ELF-1 (cell line): ENCODE measurements around the gene ACTRT2.

ENCODE experiments used
- DNase-seq: peaks from one replicate; pipeline ENCODE4 v3.0.0-alpha.2; 2016; ENCODE audit warnings: low read depth, low spot score

ACTRT2 gene

GRCh38 chr1:3017440-3018050 is 3.7 kb upstream of the ACTRT2 start:
- DNase-seq = no peak

GRCh38 chr1:3018051-3018471 is 3.2 kb upstream of the ACTRT2 start:
- no peak for DNase-seq

DNA sequence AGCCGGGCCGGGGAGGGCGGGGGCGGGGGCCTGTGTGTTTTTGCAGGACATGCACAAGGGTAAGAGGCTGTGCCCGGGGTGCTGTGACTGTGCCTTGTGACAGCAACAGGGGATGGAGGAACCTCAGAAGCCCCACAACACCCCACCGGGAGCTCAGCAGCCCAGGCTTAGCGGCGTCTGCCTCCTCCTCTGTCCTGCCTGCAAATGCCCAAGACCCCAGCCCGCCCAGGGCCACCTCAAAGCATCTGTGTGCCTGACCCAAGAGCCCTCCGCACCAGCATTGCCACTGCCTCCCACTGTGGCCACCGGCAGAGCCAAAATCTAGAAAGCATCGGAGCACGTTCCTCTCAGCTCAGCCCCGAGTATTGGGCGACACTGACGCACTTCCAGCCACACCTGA is 2.7 kb upstream of the ACTRT2 start:
- DNase-seq = no peak

DNA sequence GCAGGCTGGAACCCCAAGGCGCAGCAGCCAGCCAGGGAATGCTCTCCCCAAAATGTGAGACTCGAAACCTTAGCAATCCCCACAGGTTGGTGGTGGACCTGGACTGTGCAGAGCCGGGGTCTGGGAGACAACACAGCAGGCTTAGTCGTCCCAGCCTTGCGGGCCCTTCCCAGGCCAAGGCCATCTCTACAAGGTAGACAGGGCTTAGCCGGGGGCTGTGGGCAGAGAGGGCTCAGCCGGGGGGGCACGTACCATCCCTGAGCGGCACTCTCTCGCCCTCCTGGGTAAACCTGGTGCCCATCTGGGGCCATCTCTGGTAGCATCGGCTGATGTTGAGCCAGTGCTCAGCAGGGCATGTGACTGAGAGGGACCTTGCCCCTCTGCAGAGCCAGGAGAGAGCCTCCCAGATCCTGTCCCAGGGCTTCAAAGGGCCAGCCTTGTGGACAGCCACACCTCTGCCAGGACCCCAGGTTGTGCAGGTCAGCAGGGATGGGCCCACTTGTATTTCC is 2.2 kb upstream of the ACTRT2 start:
- no peak for DNase-seq

GRCh38 chr1:3019516-3020051 is 1.7 kb upstream of the ACTRT2 start:
- no peak for DNase-seq

DNA sequence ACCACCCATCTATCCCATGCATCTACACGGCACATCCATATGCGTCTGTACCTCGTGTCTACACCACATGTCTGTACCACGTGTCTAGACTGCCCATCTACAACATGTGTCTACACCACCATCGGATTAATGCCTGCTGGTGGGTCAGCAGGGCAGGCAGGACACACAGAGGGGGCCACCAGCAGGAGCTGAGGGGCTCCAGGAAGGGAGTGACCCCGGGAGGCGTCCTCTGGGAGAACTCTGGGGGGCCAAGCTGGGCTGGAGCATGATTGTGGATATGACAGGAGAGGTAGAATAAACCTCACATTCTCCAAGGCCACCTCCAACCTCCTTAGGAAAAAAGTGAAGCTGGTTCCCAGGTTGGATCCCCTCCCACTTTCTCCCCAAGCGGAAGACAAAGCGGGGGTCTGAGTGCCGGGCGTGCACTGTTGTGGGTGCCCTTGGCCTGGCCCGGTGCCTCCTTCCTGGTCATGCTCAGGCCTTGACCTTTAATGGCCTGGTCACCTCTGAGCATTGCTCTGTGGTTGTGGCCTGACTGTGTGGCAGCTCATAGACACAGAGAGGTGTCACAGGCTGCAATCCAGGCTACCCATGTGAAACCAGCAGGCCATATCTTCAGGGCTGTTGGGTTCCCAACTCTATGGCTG is 881 bp upstream of the ACTRT2 start:
- no peak for DNase-seq

DNA sequence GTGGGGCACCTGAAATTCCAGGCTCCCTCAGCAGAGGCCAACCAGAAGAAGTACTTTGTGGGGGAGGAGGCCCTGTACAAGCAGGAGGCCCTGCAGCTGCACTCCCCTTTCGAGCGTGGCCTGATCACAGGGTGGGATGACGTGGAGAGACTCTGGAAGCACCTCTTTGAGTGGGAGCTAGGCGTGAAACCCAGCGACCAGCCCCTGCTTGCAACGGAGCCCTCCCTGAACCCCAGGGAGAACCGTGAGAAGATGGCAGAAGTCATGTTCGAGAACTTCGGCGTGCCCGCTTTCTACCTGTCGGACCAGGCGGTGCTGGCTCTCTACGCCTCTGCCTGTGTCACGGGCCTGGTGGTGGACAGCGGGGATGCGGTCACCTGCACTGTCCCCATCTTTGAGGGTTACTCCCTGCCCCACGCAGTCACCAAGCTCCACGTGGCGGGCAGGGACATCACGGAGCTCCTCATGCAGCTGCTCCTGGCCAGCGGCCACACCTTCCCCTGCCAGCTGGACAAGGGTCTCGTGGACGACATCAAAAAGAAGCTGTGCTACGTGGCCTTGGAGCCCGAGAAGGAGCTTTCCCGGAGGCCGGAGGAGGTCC is 634 bp downstream of the ACTRT2 start:
- DNase-seq = no peak

DNA sequence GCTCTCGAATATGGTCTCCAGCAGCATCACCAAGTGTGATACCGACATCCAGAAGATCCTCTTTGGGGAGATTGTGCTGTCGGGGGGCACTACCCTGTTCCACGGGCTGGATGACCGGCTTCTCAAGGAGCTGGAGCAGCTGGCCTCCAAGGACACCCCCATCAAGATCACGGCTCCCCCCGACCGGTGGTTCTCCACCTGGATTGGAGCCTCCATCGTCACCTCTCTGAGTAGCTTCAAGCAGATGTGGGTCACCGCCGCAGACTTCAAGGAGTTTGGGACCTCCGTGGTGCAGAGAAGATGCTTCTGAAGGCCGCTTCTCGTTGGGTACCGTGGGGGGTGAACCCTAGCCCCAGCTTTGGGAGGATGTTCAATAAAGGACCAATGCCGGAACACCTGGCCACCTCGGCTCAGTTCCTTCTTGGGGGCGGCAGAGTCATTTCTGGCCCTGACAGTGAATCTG is 1.3 kb downstream of the ACTRT2 start:
- DNase-seq = no peak

- no peak for DNase-seq
Observed at GRCh38 chr1:3022976-3023375, 1.7 kb downstream of the ACTRT2 start.

DNA sequence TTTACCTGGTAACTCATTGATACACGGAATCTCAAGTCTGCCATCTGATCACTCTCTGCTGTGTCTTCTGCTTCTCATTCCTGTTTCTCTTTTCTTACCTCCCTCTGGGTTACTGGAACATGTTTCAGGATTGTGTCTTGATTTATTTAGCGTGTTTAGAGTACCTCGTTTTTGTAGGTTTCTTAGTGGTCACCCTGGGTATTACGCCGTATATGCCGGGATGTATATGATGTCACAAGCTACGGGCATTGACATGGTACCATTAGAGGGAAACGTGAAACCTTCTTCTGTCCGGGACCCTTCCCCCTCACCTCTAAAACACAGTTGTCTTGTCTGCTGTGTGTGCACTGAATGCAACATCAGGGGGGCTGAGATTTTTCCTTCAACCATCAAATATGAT is 2.8 kb downstream of the ACTRT2 start:
- no peak for DNase-seq

DNA sequence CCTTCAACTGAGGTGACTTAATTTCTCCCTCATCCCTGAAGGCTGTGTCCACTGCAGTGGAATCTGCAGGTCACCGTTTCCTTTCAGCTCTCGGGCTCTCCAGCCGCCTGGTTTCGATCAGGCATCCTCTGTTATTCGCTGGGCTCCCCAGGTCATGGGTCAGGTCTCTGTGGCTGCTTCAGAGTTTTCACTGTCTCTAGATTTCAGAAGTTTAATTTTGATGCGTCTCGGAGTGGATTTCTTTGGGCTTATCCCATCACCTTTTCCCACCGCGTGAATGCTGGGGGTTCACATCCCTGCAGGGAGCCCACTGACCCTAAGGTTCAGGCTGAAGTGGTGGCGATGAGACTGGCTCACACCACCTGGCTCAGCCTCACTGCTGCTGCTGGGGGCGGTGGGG is 3.3 kb downstream of the ACTRT2 start:
- no peak for DNase-seq

DNA sequence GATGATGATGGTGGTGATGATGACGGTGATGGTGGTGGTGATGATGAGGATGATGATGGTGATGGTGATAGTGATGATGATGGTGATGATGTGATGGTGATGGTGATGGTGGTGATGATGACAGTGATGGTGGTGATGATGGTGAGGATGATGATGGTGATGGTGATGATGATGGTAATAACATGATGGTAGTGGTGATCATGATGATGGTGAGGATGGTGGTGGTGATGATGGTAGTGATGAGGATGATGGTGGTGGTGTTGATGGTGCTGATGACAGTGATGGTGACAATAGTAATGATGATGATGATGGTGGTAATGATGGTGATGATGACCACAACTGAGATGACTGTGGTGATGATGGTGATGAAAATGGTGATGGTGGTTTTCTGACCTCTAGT is 4.9 kb downstream of the ACTRT2 start:
- DNase-seq = no peak

DNA sequence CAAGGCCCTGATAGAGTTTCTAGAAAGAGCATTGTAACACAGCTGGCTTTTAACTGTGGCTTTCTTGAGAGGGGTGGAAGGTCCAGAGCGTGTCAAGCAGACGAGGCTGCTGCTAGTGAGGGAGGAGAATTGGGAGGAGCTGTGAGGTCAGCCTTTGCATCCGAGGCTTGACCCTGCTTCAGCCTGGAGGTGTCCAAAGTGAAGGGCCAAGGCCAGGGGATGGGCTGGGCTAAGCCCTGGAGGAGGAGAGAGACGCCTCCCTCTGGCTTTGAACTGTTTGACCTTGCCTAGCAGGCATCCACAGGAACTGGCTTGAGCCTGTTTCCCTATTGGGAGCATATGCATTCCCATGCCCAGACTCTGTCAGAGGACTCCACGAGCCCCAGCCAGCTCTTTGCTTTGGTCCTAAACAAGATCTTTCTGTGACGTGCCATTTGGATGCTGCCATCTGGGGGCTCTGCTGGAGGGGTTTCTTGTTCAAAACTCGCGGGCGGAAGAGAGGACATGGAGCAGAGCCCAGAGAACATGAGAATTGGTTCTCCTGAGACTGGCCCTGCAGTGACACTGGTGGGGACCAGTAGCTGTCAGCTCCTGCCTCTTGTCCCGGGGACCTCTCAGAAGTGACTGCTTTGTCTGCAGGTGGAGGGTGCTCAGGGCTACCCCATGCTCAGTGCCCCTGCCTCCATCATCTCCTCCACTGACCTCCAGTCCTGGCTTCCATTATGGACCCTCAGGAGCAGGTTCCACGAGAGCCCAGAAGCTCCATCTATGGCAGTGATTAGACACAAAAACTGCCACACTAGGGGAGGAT is 5.5 kb downstream of the ACTRT2 start:
- no peak for DNase-seq

- DNase-seq = no peak
Observed at GRCh38 chr1:3027611-3028371, 6.5 kb downstream of the ACTRT2 start.

GRCh38 chr1:3028531-3029282 is 7.4 kb downstream of the ACTRT2 start:
- no peak for DNase-seq

DNA sequence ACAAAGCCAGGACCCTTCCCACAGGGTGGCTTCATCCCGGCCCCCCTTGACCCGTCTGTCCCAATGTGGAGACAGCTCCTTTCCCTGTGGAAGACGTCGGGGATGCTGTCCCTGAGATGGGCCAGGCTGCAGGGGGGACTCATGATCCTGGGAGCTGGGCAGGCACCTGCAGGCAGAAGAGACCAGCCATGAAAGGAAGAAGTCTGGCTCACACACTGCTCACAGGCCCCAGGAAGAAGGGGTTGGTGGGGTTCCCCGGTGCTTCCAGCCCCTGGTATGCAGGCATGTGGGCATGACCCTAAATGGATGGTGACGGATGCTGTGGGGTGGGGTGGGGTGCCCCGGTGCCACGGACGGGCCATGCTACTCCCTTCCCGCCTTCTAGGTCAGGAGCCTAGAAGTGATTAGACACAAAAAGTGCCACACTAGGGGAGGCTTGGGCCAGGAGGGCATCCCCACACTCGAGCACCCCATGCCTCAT is 8.3 kb downstream of the ACTRT2 start:
- DNase-seq = no peak

DNA sequence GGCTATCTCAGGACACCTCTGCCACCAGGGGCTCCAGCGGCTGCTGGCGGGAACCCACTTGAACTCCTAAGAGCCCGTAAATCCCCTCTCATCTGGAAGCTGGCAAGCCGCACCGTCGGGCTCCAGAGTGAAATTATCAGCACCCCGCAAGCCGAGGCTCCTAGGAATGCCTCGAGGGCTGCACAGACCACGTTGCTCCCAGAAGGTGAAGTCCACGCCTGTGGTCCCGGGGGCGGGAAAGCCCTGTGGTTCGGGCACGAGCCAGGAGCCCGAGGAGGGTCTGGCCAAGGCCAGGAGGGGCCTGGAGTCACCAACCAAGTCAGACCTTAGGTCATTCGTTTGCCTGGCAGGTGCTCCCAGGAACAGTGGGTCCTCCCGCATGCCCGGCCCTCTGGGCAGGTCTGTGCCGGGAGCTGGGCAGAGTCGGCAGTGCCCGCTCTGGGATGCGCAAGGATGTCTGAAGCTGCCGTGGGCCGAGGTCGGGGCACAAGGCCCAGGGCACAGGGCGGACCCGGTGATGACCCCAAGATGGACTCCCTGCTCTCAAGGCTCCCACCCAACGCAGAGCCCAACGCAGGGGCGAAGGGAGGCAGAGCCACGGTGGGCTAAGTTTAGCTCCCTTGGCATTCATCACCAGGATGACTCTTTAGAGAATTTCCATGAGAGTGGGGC is 8.9 kb downstream of the ACTRT2 start:
- DNase-seq = no peak

DNA sequence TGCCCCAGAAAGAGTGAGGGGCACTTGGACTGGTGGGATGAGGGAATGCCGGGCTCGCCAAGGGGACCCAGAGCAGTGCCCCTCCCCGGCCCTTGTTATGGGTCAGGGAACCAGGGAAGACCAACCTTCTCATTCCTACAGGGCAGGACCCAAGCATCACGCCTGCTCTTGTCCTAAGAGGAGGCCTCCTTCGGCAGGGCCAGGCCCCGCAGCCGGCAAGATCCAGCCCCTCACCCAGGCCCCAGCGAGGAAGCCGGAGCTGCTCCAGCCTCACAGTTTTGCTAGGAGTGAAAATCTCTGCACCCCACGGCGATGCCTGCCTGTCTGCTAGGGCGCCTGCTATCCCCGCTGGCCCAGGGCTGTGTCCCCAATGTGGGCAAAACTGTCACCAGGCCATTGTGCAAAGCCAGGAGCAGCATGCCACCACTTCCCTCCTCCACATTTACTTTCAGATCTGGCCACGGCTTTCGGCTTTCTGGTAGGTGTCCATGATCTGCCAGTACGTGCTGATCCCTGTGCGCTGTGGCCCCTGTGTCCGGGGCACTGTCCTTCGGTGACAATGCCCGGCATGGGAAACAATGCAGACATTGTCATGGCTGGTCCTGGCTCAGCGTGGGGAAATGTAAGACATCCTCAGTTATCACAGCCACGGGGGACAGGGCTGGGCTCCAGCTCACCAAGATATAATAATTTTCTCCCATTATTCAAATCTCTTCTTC is 9.6 kb downstream of the ACTRT2 start:
- no peak for DNase-seq
